HFFc6 (cell line): ENCODE results near the gene NLGN4X. TPM values are rescaled to one million over a fixed set of nuclear protein-coding genes. Genes with fewer than 3 reads are reported as not detected.

Source experiments
- DNase-seq: peaks from one replicate; pipeline ENCODE4 v3.0.0-alpha.2; 2018
- H3K27ac Mint-ChIP-seq: 2 replicates; pipeline ENCODE4 v1.8.0; 2020; ENCODE audit warnings: mild to moderate bottlenecking, mixed read lengths
- H3K27me3 Mint-ChIP-seq: 2 replicates; pipeline ENCODE4 v1.8.0; 2021; ENCODE audit warnings: mild to moderate bottlenecking, moderate library complexity, mixed read lengths; ENCODE audit not compliant: insufficient read depth
- H3K36me3 Mint-ChIP-seq: 2 replicates; pipeline ENCODE4 v1.8.0; 2021; ENCODE audit warnings: low read depth, mixed read lengths
- H3K4me1 Mint-ChIP-seq: 2 replicates; pipeline ENCODE4 v1.8.0; 2020; ENCODE audit warnings: low read depth, mixed read lengths
- H3K4me3 Mint-ChIP-seq: 2 replicates; pipeline ENCODE4 v1.8.0; 2020; ENCODE audit warnings: mild to moderate bottlenecking, moderate library complexity, mixed read lengths
- H3K9me3 Mint-ChIP-seq: 2 replicates; pipeline ENCODE4 v1.8.0; 2020; ENCODE audit warnings: mild to moderate bottlenecking, mixed read lengths
- total RNA-seq, 6 experiments: library from RNA; stranded (reverse); fragmentation: NEBNext Ultra II Directional; extraction: Animal tissue kit (Norgen Biotek cat#: 25700); gene quantifications; 2 replicates in 1 of 6; 3 replicates in 5 of 6; pipeline ENCODE4 v1.2.3, GENCODE V29; 2021
- TF ChIP-seq, protein P1 (sequence below): fragments of 200-600 bp; sonication (generic); IDR thresholded peaks from 2 replicates; pipeline ENCODE4 v1.5.0; 2021; ENCODE audit warnings: antibody characterized with exemption, mild to moderate bottlenecking

Gene NLGN4X
- total RNA-seq, 6 experiments from 2014 or later = not detected

DNA sequence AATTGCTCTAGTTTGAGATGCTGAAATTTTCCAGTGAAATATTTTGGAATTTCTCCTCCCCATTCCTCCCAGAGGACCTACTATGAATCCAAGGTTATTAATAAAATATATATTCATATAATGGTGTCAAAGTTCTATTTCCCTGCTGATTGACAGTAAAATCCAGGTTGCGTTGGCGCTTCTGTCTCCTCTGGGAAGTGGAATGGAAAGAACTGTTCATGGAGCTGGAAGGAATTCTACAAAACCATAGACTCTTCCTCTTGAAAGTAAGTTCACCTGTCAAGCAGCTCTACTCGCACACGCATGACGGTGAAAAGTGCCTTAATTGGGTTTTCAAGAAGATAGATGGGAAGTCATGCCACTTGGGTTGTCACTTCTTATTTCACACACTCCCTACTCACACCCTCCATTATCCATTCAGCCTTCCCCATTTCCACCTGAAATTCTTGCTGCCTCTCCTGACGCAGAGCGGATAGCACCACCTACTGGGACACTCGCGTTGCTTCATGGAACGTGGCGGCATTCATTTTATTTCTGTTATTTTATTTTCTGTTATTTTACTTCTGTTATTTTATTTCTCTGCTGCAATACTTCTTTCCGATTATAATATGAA lies 351.6 kb downstream of the NLGN4X start:
- no peaks in the 10 kb centered on the region for H3K27me3 Mint-ChIP-seq
- no peaks in the 10 kb centered on the region; the same call in 1 of the 2 replicates for H3K9me3 Mint-ChIP-seq
- no peak overlapping the region for H3K4me3 Mint-ChIP-seq
- no peak overlapping the region for H3K27ac Mint-ChIP-seq
- no peaks in the 10 kb centered on the region for H3K4me1 Mint-ChIP-seq
- TF ChIP-seq, protein P1, sequence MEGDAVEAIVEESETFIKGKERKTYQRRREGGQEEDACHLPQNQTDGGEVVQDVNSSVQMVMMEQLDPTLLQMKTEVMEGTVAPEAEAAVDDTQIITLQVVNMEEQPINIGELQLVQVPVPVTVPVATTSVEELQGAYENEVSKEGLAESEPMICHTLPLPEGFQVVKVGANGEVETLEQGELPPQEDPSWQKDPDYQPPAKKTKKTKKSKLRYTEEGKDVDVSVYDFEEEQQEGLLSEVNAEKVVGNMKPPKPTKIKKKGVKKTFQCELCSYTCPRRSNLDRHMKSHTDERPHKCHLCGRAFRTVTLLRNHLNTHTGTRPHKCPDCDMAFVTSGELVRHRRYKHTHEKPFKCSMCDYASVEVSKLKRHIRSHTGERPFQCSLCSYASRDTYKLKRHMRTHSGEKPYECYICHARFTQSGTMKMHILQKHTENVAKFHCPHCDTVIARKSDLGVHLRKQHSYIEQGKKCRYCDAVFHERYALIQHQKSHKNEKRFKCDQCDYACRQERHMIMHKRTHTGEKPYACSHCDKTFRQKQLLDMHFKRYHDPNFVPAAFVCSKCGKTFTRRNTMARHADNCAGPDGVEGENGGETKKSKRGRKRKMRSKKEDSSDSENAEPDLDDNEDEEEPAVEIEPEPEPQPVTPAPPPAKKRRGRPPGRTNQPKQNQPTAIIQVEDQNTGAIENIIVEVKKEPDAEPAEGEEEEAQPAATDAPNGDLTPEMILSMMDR = peak; percentile 42; the same call in 1 of the 2 replicates
- DNase-seq = no peak
- no peaks in the 10 kb centered on the region for H3K36me3 Mint-ChIP-seq

DNA sequence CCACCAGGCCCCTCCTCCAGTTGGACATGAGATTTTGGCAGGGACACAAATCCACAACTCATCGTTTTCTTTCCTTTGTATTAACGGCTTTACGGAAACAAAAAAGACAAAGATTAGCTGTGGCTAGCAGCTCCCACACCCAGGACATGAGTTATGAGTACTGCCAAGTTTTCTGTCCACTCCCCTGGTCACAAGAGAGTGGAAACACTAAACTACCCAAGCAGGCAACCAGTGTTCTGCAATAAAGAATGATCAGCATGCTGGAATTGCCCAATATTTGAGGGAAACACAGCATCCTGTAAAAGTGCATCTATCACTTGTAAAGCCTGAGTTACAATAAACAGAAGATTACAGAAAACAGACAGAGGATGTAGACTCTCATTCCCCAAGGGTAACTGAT lies 358.4 kb downstream of the NLGN4X start:
- Mint-ChIP-seq H3K9me3 (peaks cover 12% of the 10 kb centered on the region), H3K36me3 (peaks cover 5% of the 10 kb centered on the region; the same call in 1 of the 2 replicates), H3K27ac (no peak overlapping the region)

DNA sequence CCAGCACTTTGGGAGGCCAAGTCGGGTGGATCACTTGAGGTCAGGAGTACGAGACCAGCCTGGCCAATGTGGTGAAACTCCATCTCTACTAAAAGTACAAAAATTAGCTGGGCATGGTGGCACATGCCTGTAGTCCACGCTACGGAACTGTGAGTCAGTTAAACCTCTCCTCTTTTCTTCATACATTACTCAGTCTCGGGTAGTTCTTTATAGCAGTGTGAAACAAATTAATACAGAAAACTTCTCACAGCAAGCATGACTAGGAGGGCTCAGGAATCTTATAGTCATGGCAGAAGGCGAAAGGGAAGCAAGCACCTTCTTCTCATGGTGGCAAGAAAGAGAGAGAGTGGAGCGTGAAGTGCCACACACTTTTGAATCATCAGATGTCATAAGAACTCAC lies 358.9 kb downstream of the NLGN4X start:
- DNase-seq = no peak
- H3K4me1 Mint-ChIP-seq = no peaks in the 10 kb centered on the region
- peaks cover 16% of the 10 kb centered on the region for H3K9me3 Mint-ChIP-seq
- H3K27me3 Mint-ChIP-seq = no peaks in the 10 kb centered on the region
- no peak overlapping the region for H3K4me3 Mint-ChIP-seq
- H3K27ac Mint-ChIP-seq = no peak overlapping the region
- TF ChIP-seq, protein P1 = no peak
- peaks cover 5% of the 10 kb centered on the region; the same call in 1 of the 2 replicates for H3K36me3 Mint-ChIP-seq

More for the DNA sequence above, 358.4 kb downstream of the NLGN4X start:
- H3K4me3 Mint-ChIP-seq = no peak overlapping the region
- DNase-seq = no peak
- H3K27me3 Mint-ChIP-seq = no peaks in the 10 kb centered on the region
- TF ChIP-seq, protein P1 = no peak
- no peaks in the 10 kb centered on the region for H3K4me1 Mint-ChIP-seq

DNA sequence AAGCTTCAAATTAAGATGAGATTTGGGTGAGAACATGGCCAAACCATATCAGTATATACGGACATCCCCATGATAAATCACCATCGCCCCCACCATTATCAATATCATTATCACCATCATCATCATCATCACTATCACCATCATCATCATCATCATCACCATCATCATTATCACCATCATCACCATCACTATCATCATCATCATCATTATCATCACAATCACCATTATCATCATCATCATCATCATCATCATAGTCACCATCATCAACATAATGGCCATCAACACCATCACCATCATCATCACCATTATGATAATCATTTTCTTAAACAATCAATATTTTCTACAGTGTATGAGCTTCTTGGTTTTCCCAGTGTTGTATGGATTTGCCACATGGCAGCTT lies 360.9 kb downstream of the NLGN4X start:
- Mint-ChIP-seq H3K4me3 (no peak overlapping the region), H3K4me1 (no peaks in the 10 kb centered on the region), H3K27me3 (no peaks in the 10 kb centered on the region), H3K9me3 (peaks cover 19% of the 10 kb centered on the region), H3K27ac (no peak overlapping the region), H3K36me3 (peaks cover 5% of the 10 kb centered on the region; the same call in 1 of the 2 replicates)
- TF ChIP-seq, protein P1 = no peak
- no peak for DNase-seq

DNA sequence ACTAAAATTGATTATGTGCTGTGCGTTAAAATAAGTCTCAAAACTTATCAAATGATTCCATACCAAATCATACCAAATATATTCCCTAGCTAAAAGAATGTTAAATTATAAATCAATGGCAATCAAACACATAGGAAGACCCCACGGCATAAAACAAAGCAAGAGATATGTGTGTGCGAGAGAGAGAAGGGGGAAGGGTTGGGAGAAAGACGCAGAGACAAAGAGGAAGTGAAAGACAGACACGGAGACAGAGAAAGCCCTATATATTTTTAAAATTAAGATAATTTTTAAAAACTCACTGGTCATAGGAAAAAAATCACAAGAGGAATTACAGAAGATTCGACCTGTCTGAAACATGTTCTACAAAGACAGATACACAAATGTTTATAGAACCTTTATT lies 371.4 kb downstream of the NLGN4X start:
- TF ChIP-seq, protein P1 = no peak
- Mint-ChIP-seq H3K27ac (no peak overlapping the region), H3K4me1 (no peaks in the 10 kb centered on the region), H3K9me3 (peaks cover 4% of the 10 kb centered on the region; the same call in 1 of the 2 replicates), H3K4me3 (no peak overlapping the region), H3K36me3 (no peaks in the 10 kb centered on the region), H3K27me3 (no peaks in the 10 kb centered on the region)
- no peak for DNase-seq
